H9 (cell line): ENCODE measurements around the gene IDUA. TPM values are rescaled to one million over a fixed set of nuclear protein-coding genes. Genes with fewer than 3 reads are reported as not detected.

Experiments
- DNase-seq: peaks from one replicate; pipeline ENCODE4 v3.0.0-alpha.2; 2017
- H2AFZ ChIP-seq: one replicate; pipeline ENCODE4 v1.6.1; 2013; ENCODE audit warnings: mild to moderate bottlenecking, low read length, control low read depth, moderate library complexity
- H2AK5ac ChIP-seq: 2 replicates; pipeline ENCODE4 v1.6.1; 2013; ENCODE audit warnings: low read length, control low read depth, mixed read lengths; ENCODE audit not compliant: insufficient read length
- H2BK120ac ChIP-seq: one replicate; pipeline ENCODE4 v1.6.1; 2013; ENCODE audit warnings: low read depth, mild to moderate bottlenecking, low read length, control low read depth, inconsistent platforms; ENCODE audit not compliant: poor library complexity, severe bottlenecking
- H2BK12ac ChIP-seq: 2 replicates; pipeline ENCODE4 v1.6.1; 2013; ENCODE audit warnings: low read length, control low read depth, mixed read lengths, low read depth; ENCODE audit not compliant: insufficient read length
- H2BK15ac ChIP-seq: 2 replicates; pipeline ENCODE4 v1.6.1; 2013; ENCODE audit warnings: low read depth, low read length, control low read depth
- H2BK20ac ChIP-seq: one replicate; pipeline ENCODE4 v1.6.1; 2013; ENCODE audit warnings: low read depth, mild to moderate bottlenecking, low read length, control low read depth, inconsistent platforms; ENCODE audit not compliant: poor library complexity, severe bottlenecking
- H2BK5ac ChIP-seq: 2 replicates; pipeline ENCODE4 v1.6.1; 2013; ENCODE audit warnings: low read length, control low read depth, mixed read lengths; ENCODE audit not compliant: insufficient read length
- H3K14ac ChIP-seq: 2 replicates; pipeline ENCODE4 v1.6.1; 2013; ENCODE audit warnings: low read length, control low read depth; ENCODE audit not compliant: insufficient read depth
- H3K18ac ChIP-seq: 2 replicates; pipeline ENCODE4 v1.6.1; 2013; ENCODE audit warnings: low read depth, mild to moderate bottlenecking, mixed read lengths, low read length, control low read depth; ENCODE audit not compliant: insufficient read length
- H3K23ac ChIP-seq: 2 replicates; pipeline ENCODE4 v1.6.1; 2013; ENCODE audit warnings: low read length, control low read depth, mixed read lengths, low read depth; ENCODE audit not compliant: insufficient read length
- H3K23me2 ChIP-seq: 2 replicates; pipeline ENCODE4 v1.6.1; 2013; ENCODE audit warnings: low read depth, mild to moderate bottlenecking, mixed read lengths, low read length, control low read depth; ENCODE audit not compliant: insufficient read length, poor library complexity, severe bottlenecking
- H3K27ac ChIP-seq: 2 replicates; pipeline ENCODE4 v1.5.1; 2013; ENCODE audit warnings: low read length, control low read depth, mixed read lengths, low read depth; ENCODE audit not compliant: insufficient read length
- H3K27me3 ChIP-seq: 2 replicates; pipeline ENCODE4 v1.6.1; 2013; ENCODE audit warnings: low read length, control low read depth, inconsistent platforms; ENCODE audit not compliant: insufficient read depth
- H3K4ac ChIP-seq: 2 replicates; pipeline ENCODE4 v1.6.1; 2013; ENCODE audit warnings: low read depth, mild to moderate bottlenecking, control low read depth, inconsistent platforms, low read length, moderate library complexity
- H3K4me1 ChIP-seq: 2 replicates; pipeline ENCODE4 v1.6.1; 2013; ENCODE audit warnings: low read length, control low read depth, inconsistent platforms; ENCODE audit not compliant: insufficient read depth
- H3K4me2 ChIP-seq: 2 replicates; pipeline ENCODE4 v1.6.1; 2013; ENCODE audit warnings: low read length, control low read depth, mixed read lengths; ENCODE audit not compliant: insufficient read length, insufficient read depth
- H3K56ac ChIP-seq: 2 replicates; pipeline ENCODE4 v1.6.1; 2013; ENCODE audit warnings: low read depth, mild to moderate bottlenecking, mixed read lengths, low read length, control low read depth; ENCODE audit not compliant: insufficient read length
- H3K79me1 ChIP-seq: 2 replicates; pipeline ENCODE4 v1.6.1; 2013; ENCODE audit warnings: low read depth, mild to moderate bottlenecking, moderate library complexity, low read length, control low read depth, inconsistent platforms; ENCODE audit not compliant: insufficient read depth, poor library complexity, severe bottlenecking
- H3K79me2 ChIP-seq: 2 replicates; pipeline ENCODE4 v1.6.1; 2013; ENCODE audit warnings: low read length, control low read depth, inconsistent platforms; ENCODE audit not compliant: insufficient read depth
- H3K9ac ChIP-seq: 2 replicates; pipeline ENCODE4 v1.6.1; 2013; ENCODE audit warnings: low read length, control low read depth, mixed read lengths; ENCODE audit not compliant: insufficient read length; ENCODE audit errors: extremely low read depth
- H3K9me3 ChIP-seq: one replicate; pipeline ENCODE4 v1.6.1; 2013; ENCODE audit warnings: low read depth, low read length, inconsistent platforms; ENCODE audit not compliant: control insufficient read depth
- H3T11ph ChIP-seq: one replicate; pipeline ENCODE4 v1.6.1; 2013; ENCODE audit warnings: mild to moderate bottlenecking, low read length, control low read depth, inconsistent platforms
- H4K20me1 ChIP-seq: one replicate; pipeline ENCODE4 v1.6.1; 2013; ENCODE audit not compliant: control insufficient read depth, insufficient read length, insufficient read depth
- H4K5ac ChIP-seq: 2 replicates; pipeline ENCODE4 v1.6.1; 2013; ENCODE audit warnings: low read depth, mild to moderate bottlenecking, mixed read lengths, low read length, control low read depth; ENCODE audit not compliant: insufficient read length
- H4K8ac ChIP-seq: replicated peaks from 2 replicates; pipeline ENCODE4 v1.6.1; 2013; ENCODE audit warnings: low read length, control low read depth, mixed read lengths, low read depth; ENCODE audit not compliant: insufficient read length
- H4K91ac ChIP-seq: 2 replicates; pipeline ENCODE4 v1.6.1; 2013; ENCODE audit warnings: low read depth, mild to moderate bottlenecking, moderate library complexity, mixed read lengths, low read length, control low read depth; ENCODE audit not compliant: insufficient read length
- H3K27ac Mint-ChIP-seq, 3 experiments: 2 replicates in 2 of 3; 3 replicates in 1 of 3; pipeline ENCODE4 v1.8.0; 2020 to 2021; ENCODE audit warnings: mixed read lengths in 3 of 3, mild to moderate bottlenecking in 1 of 3, moderate library complexity in 1 of 3
- H3K27me3 Mint-ChIP-seq: 2 replicates; pipeline ENCODE4 v1.8.0; 2021; ENCODE audit warnings: low read depth, mild to moderate bottlenecking, moderate library complexity, mixed read lengths
- H3K36me3 Mint-ChIP-seq, 3 experiments: 2 replicates in 2 of 3; 3 replicates in 1 of 3; pipeline ENCODE4 v1.8.0; 2020 to 2021; ENCODE audit warnings: low read depth in 3 of 3, mixed read lengths in 3 of 3; ENCODE audit not compliant: insufficient read depth in 1 of 3
- H3K4me1 Mint-ChIP-seq, 2 experiments: 2 replicates each; pipeline ENCODE4 v1.8.0; 2020; ENCODE audit warnings: mixed read lengths in 2 of 2
- H3K4me3 Mint-ChIP-seq, 2 experiments: 2 replicates in 1 of 2; 3 replicates in 1 of 2; pipeline ENCODE4 v1.8.0; 2020 to 2021; ENCODE audit warnings: mild to moderate bottlenecking in 2 of 2, mixed read lengths in 2 of 2, moderate library complexity in 1 of 2
- H3K9me3 Mint-ChIP-seq, 2 experiments: 2 replicates in 1 of 2; 3 replicates in 1 of 2; pipeline ENCODE4 v1.8.0; 2020; ENCODE audit warnings: mild to moderate bottlenecking in 2 of 2, mixed read lengths in 2 of 2, moderate library complexity in 1 of 2
- CTCF ChIP-seq: fragments of 200-600 bp; sonication (generic); conservative IDR thresholded peaks from 3 replicates; pipeline ENCODE4 v1.8.0; 2021; ENCODE audit warnings: antibody characterized with exemption, mild to moderate bottlenecking
- WGBS: extraction: QIAGEN DNeasy Blood & Tissue Kit; methylation state at CpG from one replicate; pipeline ENCODE4 v1.1.7; 2013; ENCODE audit warnings: missing lambda C conversion rate, low lambda C conversion rate, mixed read lengths; ENCODE audit not compliant: insufficient read length; ENCODE audit errors: extremely low coverage; 5-methylcytosine and 5-hydroxymethylcytosine counted together
- total RNA-seq: library from RNA; stranded (reverse); gene quantifications from 2 replicates; pipeline ENCODE4 v1.2.1, GENCODE V29; 2021

The IDUA gene
- total RNA-seq, 1 experiment from 2014 or later, result 14.5 TPM

GRCh38 chr4:950136-951020 is 36.5 kb upstream of the IDUA start:
- Histone ChIP-seq H3K4me1 (no peaks in the 10 kb centered on the region; the same call in 1 of the 2 replicates), H3K14ac (no peak overlapping the region), H3K79me1 (no peaks in the 10 kb centered on the region), H3K18ac (no peak overlapping the region), H2AK5ac (no peak overlapping the region), H2BK12ac (no peak overlapping the region), H3K4me2 (no peak overlapping the region), H3K23ac (no peak overlapping the region), H3K27me3 (no peaks in the 10 kb centered on the region), H4K91ac (no peak overlapping the region), H3K56ac (no peak overlapping the region), H4K8ac (no peak overlapping the region), H3K79me2 (no peaks in the 10 kb centered on the region), H2BK20ac (no peak overlapping the region), H3K27ac (no peak overlapping the region), H3K4ac (no peak overlapping the region), H2BK5ac (no peak overlapping the region), H3K9ac (no peak overlapping the region), H3K23me2 (no peaks in the 10 kb centered on the region), H3K9me3 (no peaks in the 10 kb centered on the region), H2BK120ac (no peak overlapping the region), H2BK15ac (no peak overlapping the region), H2AFZ (no peak overlapping the region), H4K5ac (no peak overlapping the region), H4K20me1 (no peaks in the 10 kb centered on the region), H3T11ph (no peak overlapping the region)
- Mint-ChIP-seq H3K36me3 (no peaks in the 10 kb centered on the region; a peak in 1 of 7 replicates), H3K9me3 (no peaks in the 10 kb centered on the region), H3K4me3 (no peak overlapping the region; a peak in 1 of 5 replicates), H3K27ac (no peak overlapping the region), H3K4me1 (peaks cover 9 to 17% of the 10 kb centered on the region in 2 experiments), H3K27me3 (peaks cover under 1% of the 10 kb centered on the region; the same call in 1 of the 2 replicates)
- no peak for DNase-seq
- WGBS, result no CpG with 5 or more reads among the region's 30 CpGs
- TF ChIP-seq CTCF, result no peak
